Measurements from ENCODE around the gene ZCCHC7. TPM values are rescaled to one million over a fixed set of nuclear protein-coding genes. Genes with fewer than 3 reads are reported as not detected.
A peak's percentile ranks its signal among the peaks of the same experiment; 100 is the strongest.
"Not testable (repeated sequence)": the region's sequence is repeated elsewhere in the genome, so short reads cannot be mapped to it uniquely, and the experiment has no call there.

ZCCHC7 gene
- polyA plus RNA-seq, 1 donor = 27.4 TPM

- no peak for DNase-seq
These were observed 131.1 kb downstream of the ZCCHC7 start for GRCh38 chr9:37251452-37251851.

- no peak for DNase-seq
These were observed 133.1 kb downstream of the ZCCHC7 start for GRCh38 chr9:37253377-37253937.

- no peak for DNase-seq
These were observed 134.8 kb downstream of the ZCCHC7 start for GRCh38 chr9:37255187-37255586.

- no peak for DNase-seq
These were observed 135.8 kb downstream of the ZCCHC7 start for GRCh38 chr9:37255944-37256862.

GRCh38 chr9:37259951-37260350 is 139.6 kb downstream of the ZCCHC7 start:
- DNase-seq = no peak

GRCh38 chr9:37262410-37262809 is 142.0 kb downstream of the ZCCHC7 start:
- no peak for DNase-seq

GRCh38 chr9:37264539-37264938 is 144.2 kb downstream of the ZCCHC7 start:
- no peak for DNase-seq

- DNase-seq = no peak
These were observed 146.3 kb downstream of the ZCCHC7 start for GRCh38 chr9:37266630-37267029.

- DNase-seq = no peak
These were observed 148.8 kb downstream of the ZCCHC7 start for GRCh38 chr9:37269221-37269620.

- no peak for DNase-seq
These were observed 151.3 kb downstream of the ZCCHC7 start for GRCh38 chr9:37271679-37272078.

GRCh38 chr9:37273595-37273994 is 153.2 kb downstream of the ZCCHC7 start:
- DNase-seq = no peak

- peak; percentile 24 for DNase-seq
These were observed 161.2 kb downstream of the ZCCHC7 start for GRCh38 chr9:37281541-37281940.

- peak; percentile 13 for DNase-seq
These were observed 163.5 kb downstream of the ZCCHC7 start for GRCh38 chr9:37283730-37284325.

GRCh38 chr9:37284636-37285035 is 164.3 kb downstream of the ZCCHC7 start:
- DNase-seq = no peak

- DNase-seq = no peak
These were observed 166.3 kb downstream of the ZCCHC7 start for GRCh38 chr9:37286530-37287175.

- no peak for DNase-seq
These were observed 166.9 kb downstream of the ZCCHC7 start for GRCh38 chr9:37287317-37287716.

GRCh38 chr9:37289631-37290030 is 169.3 kb downstream of the ZCCHC7 start:
- no peak for DNase-seq

- no peak for DNase-seq
These were observed 170.1 kb downstream of the ZCCHC7 start for GRCh38 chr9:37290366-37290939.

GRCh38 chr9:37290940-37291485 is 170.6 kb downstream of the ZCCHC7 start:
- DNase-seq = no peak

GRCh38 chr9:37291612-37292238 is 171.4 kb downstream of the ZCCHC7 start:
- not testable (repeated sequence) for DNase-seq

GRCh38 chr9:37292896-37293295 is 172.5 kb downstream of the ZCCHC7 start:
- no peak for DNase-seq

Measured in left kidney (tissue), 2 donors.